ENCODE results near the gene SMIM17.

DNA sequence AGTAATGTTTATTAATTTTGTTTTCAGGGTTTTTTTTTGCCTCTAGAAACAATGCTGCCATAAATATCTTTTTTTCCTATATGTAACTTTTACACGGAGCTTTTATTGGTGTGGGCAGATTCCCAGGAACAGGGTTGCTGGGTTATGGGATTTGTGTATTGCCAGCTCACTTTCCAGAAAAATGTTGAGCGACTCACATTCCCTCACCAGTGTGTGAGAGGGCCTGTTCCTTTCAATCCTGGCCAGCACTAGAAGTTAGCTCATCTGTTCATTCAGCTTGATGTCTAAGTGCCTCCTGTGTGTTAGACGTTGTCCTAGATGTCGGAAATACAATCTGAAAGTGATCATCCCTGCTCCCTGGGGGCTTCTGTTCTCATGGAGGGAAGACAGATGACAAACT, 45.3 kb upstream of the SMIM17 start:
- TF ChIP-seq, protein P1, sequence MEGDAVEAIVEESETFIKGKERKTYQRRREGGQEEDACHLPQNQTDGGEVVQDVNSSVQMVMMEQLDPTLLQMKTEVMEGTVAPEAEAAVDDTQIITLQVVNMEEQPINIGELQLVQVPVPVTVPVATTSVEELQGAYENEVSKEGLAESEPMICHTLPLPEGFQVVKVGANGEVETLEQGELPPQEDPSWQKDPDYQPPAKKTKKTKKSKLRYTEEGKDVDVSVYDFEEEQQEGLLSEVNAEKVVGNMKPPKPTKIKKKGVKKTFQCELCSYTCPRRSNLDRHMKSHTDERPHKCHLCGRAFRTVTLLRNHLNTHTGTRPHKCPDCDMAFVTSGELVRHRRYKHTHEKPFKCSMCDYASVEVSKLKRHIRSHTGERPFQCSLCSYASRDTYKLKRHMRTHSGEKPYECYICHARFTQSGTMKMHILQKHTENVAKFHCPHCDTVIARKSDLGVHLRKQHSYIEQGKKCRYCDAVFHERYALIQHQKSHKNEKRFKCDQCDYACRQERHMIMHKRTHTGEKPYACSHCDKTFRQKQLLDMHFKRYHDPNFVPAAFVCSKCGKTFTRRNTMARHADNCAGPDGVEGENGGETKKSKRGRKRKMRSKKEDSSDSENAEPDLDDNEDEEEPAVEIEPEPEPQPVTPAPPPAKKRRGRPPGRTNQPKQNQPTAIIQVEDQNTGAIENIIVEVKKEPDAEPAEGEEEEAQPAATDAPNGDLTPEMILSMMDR (IDR thresholded peaks at IDR 0.05 in 4 of 5, conservative IDR thresholded peaks at IDR 0.05 in 1 of 5) = no peak
- no peak for TF ChIP-seq POLR2A (IDR thresholded peaks at IDR 0.05)

Measured in gastrocnemius medialis (tissue), 4 donors.